ENCODE data around the gene PHGDH.

- TF ChIP-seq, protein P1, sequence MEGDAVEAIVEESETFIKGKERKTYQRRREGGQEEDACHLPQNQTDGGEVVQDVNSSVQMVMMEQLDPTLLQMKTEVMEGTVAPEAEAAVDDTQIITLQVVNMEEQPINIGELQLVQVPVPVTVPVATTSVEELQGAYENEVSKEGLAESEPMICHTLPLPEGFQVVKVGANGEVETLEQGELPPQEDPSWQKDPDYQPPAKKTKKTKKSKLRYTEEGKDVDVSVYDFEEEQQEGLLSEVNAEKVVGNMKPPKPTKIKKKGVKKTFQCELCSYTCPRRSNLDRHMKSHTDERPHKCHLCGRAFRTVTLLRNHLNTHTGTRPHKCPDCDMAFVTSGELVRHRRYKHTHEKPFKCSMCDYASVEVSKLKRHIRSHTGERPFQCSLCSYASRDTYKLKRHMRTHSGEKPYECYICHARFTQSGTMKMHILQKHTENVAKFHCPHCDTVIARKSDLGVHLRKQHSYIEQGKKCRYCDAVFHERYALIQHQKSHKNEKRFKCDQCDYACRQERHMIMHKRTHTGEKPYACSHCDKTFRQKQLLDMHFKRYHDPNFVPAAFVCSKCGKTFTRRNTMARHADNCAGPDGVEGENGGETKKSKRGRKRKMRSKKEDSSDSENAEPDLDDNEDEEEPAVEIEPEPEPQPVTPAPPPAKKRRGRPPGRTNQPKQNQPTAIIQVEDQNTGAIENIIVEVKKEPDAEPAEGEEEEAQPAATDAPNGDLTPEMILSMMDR (IDR thresholded peaks at IDR 0.05; ENCODE audit: extremely low read depth in 1 of 2, insufficient read depth in 1 of 2, low read depth in 1 of 2, low read length in 2 of 2) = no peak
- no peak for TF ChIP-seq POLR2AphosphoS5 (IDR thresholded peaks at IDR 0.05; ENCODE audit: insufficient read depth, low read depth, low read length)
- no peak for TF ChIP-seq MYC (IDR thresholded peaks at IDR 0.05; ENCODE audit: low read depth, low read length)
- TF ChIP-seq POLR2A (IDR thresholded peaks at IDR 0.05; ENCODE audit: low read depth, low read length) = no peak
- TF ChIP-seq, protein P2, sequence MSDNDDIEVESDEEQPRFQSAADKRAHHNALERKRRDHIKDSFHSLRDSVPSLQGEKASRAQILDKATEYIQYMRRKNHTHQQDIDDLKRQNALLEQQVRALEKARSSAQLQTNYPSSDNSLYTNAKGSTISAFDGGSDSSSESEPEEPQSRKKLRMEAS (IDR thresholded peaks at IDR 0.05; ENCODE audit: insufficient read depth, insufficient read length) = no peak
- no peak for TF ChIP-seq JUN (IDR thresholded peaks at IDR 0.05; ENCODE audit: borderline replicate concordance, insufficient read depth, insufficient read length, low read depth)
- no peak for TF ChIP-seq GATA2 (IDR thresholded peaks at IDR 0.05; ENCODE audit: insufficient read depth, insufficient read length, low read depth, low read length)
- no peak for TF ChIP-seq FOS (IDR thresholded peaks at IDR 0.05; ENCODE audit: borderline replicate concordance, insufficient read depth, low read length)
- TF ChIP-seq EZH2 (IDR thresholded peaks at IDR 0.05; ENCODE audit: borderline replicate concordance, low read depth, low read length, severe bottlenecking) = no peak
Measured at GRCh38 chr1:119667173-119667572, 44.6 kb upstream of the PHGDH start.
